ENCODE data around the gene CTSK.

DNA sequence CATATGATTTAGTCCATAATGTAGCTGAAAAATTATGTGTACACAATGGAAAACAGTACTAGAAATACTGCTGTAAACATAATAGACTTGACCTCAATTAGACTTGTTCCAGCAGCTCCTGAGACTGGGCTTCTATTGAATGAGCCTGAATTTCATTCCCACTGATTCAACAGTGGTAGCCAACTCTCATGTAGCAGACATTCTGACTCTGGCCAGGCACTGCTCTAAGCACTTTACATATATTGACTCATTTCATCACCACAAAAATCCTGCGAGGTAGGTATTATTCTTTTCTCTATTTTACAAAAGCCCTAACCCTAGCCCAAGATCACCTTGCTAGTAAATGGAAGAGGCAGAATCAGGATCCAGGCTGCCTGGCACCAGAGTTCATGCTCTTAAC, 29.7 kb downstream of the CTSK start:
- TF ChIP-seq, protein P1, sequence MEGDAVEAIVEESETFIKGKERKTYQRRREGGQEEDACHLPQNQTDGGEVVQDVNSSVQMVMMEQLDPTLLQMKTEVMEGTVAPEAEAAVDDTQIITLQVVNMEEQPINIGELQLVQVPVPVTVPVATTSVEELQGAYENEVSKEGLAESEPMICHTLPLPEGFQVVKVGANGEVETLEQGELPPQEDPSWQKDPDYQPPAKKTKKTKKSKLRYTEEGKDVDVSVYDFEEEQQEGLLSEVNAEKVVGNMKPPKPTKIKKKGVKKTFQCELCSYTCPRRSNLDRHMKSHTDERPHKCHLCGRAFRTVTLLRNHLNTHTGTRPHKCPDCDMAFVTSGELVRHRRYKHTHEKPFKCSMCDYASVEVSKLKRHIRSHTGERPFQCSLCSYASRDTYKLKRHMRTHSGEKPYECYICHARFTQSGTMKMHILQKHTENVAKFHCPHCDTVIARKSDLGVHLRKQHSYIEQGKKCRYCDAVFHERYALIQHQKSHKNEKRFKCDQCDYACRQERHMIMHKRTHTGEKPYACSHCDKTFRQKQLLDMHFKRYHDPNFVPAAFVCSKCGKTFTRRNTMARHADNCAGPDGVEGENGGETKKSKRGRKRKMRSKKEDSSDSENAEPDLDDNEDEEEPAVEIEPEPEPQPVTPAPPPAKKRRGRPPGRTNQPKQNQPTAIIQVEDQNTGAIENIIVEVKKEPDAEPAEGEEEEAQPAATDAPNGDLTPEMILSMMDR (IDR thresholded peaks at IDR 0.05) = no peak
- TF ChIP-seq NFIC (IDR thresholded peaks at IDR 0.05; ENCODE audit: borderline replicate concordance) (no peak), FOXJ3 (CRISPR knock-in tag; IDR thresholded peaks at IDR 0.05) (no peak), EP300 (IDR thresholded peaks at IDR 0.05; ENCODE audit: borderline replicate concordance in 1 of 2, low read depth in 1 of 2, low read length in 1 of 2) (no peak), EZH2phosphoT487 (IDR thresholded peaks at IDR 0.05; ENCODE audit: borderline replicate concordance, low read depth) (no peak), JUND (IDR thresholded peaks at IDR 0.05) (no peak), POLR2AphosphoS5 (IDR thresholded peaks at IDR 0.05; ENCODE audit: low read depth, low read length) (no peak)
- TF ChIP-seq, protein P2, sequence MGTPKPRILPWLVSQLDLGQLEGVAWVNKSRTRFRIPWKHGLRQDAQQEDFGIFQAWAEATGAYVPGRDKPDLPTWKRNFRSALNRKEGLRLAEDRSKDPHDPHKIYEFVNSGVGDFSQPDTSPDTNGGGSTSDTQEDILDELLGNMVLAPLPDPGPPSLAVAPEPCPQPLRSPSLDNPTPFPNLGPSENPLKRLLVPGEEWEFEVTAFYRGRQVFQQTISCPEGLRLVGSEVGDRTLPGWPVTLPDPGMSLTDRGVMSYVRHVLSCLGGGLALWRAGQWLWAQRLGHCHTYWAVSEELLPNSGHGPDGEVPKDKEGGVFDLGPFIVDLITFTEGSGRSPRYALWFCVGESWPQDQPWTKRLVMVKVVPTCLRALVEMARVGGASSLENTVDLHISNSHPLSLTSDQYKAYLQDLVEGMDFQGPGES (IDR thresholded peaks at IDR 0.05; ENCODE audit: low read depth, low read length) = no peak
- TF ChIP-seq, protein P3, sequence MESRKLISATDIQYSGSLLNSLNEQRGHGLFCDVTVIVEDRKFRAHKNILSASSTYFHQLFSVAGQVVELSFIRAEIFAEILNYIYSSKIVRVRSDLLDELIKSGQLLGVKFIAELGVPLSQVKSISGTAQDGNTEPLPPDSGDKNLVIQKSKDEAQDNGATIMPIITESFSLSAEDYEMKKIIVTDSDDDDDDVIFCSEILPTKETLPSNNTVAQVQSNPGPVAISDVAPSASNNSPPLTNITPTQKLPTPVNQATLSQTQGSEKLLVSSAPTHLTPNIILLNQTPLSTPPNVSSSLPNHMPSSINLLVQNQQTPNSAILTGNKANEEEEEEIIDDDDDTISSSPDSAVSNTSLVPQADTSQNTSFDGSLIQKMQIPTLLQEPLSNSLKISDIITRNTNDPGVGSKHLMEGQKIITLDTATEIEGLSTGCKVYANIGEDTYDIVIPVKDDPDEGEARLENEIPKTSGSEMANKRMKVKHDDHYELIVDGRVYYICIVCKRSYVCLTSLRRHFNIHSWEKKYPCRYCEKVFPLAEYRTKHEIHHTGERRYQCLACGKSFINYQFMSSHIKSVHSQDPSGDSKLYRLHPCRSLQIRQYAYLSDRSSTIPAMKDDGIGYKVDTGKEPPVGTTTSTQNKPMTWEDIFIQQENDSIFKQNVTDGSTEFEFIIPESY (IDR thresholded peaks at IDR 0.05; ENCODE audit: borderline replicate concordance, low read depth) = no peak
- TF ChIP-seq, protein P4, sequence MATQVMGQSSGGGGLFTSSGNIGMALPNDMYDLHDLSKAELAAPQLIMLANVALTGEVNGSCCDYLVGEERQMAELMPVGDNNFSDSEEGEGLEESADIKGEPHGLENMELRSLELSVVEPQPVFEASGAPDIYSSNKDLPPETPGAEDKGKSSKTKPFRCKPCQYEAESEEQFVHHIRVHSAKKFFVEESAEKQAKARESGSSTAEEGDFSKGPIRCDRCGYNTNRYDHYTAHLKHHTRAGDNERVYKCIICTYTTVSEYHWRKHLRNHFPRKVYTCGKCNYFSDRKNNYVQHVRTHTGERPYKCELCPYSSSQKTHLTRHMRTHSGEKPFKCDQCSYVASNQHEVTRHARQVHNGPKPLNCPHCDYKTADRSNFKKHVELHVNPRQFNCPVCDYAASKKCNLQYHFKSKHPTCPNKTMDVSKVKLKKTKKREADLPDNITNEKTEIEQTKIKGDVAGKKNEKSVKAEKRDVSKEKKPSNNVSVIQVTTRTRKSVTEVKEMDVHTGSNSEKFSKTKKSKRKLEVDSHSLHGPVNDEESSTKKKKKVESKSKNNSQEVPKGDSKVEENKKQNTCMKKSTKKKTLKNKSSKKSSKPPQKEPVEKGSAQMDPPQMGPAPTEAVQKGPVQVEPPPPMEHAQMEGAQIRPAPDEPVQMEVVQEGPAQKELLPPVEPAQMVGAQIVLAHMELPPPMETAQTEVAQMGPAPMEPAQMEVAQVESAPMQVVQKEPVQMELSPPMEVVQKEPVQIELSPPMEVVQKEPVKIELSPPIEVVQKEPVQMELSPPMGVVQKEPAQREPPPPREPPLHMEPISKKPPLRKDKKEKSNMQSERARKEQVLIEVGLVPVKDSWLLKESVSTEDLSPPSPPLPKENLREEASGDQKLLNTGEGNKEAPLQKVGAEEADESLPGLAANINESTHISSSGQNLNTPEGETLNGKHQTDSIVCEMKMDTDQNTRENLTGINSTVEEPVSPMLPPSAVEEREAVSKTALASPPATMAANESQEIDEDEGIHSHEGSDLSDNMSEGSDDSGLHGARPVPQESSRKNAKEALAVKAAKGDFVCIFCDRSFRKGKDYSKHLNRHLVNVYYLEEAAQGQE (IDR thresholded peaks at IDR 0.05; ENCODE audit: low read depth, low read length) = no peak
- TF ChIP-seq, protein P5, sequence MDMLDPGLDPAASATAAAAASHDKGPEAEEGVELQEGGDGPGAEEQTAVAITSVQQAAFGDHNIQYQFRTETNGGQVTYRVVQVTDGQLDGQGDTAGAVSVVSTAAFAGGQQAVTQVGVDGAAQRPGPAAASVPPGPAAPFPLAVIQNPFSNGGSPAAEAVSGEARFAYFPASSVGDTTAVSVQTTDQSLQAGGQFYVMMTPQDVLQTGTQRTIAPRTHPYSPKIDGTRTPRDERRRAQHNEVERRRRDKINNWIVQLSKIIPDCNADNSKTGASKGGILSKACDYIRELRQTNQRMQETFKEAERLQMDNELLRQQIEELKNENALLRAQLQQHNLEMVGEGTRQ (IDR thresholded peaks at IDR 0.05; ENCODE audit: borderline replicate concordance, low read depth, low read length) = no peak
